WTC11 (cell line): ENCODE data around the gene ZNF512B. TPM values are rescaled to one million over a fixed set of nuclear protein-coding genes. Genes with fewer than 3 reads are reported as not detected.

Source experiments
- EMX1 ChIP-seq: fragments of 250-450 bp; sonication (Bioruptor Pico); IDR thresholded peaks from 2 replicates; pipeline ENCODE4 v1.8.0; 2021; ENCODE audit warnings: mild to moderate bottlenecking
- FOXK1 ChIP-seq: sonication (generic); formaldehyde crosslinking; IDR thresholded peaks from 2 replicates; pipeline ENCODE4 v1.8.0; 2022; ENCODE audit warnings: mild to moderate bottlenecking, moderate library complexity, missing genetic modification reagents
- JAZF1 ChIP-seq: fragments of 250-450 bp; sonication (Bioruptor Pico); IDR thresholded peaks from 2 replicates; pipeline ENCODE4 v1.9.0; 2021; ENCODE audit warnings: moderate library complexity, mild to moderate bottlenecking, inconsistent platforms
- MXD4 ChIP-seq: fragments of 250-450 bp; sonication (Bioruptor Pico); IDR thresholded peaks from 2 replicates; pipeline ENCODE4 v1.8.0; 2021; ENCODE audit warnings: mild to moderate bottlenecking, moderate library complexity, borderline replicate concordance
- NFE2L1 ChIP-seq: sonication (generic); formaldehyde crosslinking; IDR thresholded peaks from 2 replicates; pipeline ENCODE4 v1.8.1; 2023; ENCODE audit warnings: missing genetic modification reagents
- NFYB ChIP-seq: sonication (generic); formaldehyde crosslinking; conservative IDR thresholded peaks from 2 replicates; pipeline ENCODE4 v1.8.0; 2022; ENCODE audit warnings: low read depth, missing genetic modification reagents
- TCF7 ChIP-seq: sonication (generic); formaldehyde crosslinking; IDR thresholded peaks from 2 replicates; pipeline ENCODE4 v1.8.0; 2022; ENCODE audit warnings: mild to moderate bottlenecking, low read depth, missing genetic modification reagents, moderate library complexity
- total RNA-seq: library from RNA; stranded (reverse); gene quantifications from 3 replicates; pipeline ENCODE4 v1.2.3, GENCODE V29; 2021
- TF ChIP-seq, protein P1 (sequence below): sonication (generic); formaldehyde crosslinking; IDR thresholded peaks from 2 replicates; pipeline ENCODE4 v1.8.0; 2023; ENCODE audit warnings: missing genetic modification reagents, mild to moderate bottlenecking, borderline replicate concordance
- TF ChIP-seq, protein P2 (sequence below): sonication (generic); formaldehyde crosslinking; IDR thresholded peaks from 2 replicates; pipeline ENCODE4 v1.8.1; 2023; ENCODE audit warnings: mild to moderate bottlenecking, missing genetic modification reagents, moderate library complexity
- TF ChIP-seq, protein P3 (sequence below): fragments of 250-450 bp; sonication (Bioruptor Pico); conservative IDR thresholded peaks from 2 replicates; pipeline ENCODE4 v1.9.0; 2021; ENCODE audit warnings: mild to moderate bottlenecking
- TF ChIP-seq, protein P4 (sequence below): fragments of 250-450 bp; sonication (Bioruptor Pico); IDR thresholded peaks from 2 replicates; pipeline ENCODE4 v1.9.0; 2021; ENCODE audit warnings: mild to moderate bottlenecking, borderline replicate concordance
- TF ChIP-seq, protein P5 (sequence below): sonication (generic); formaldehyde crosslinking; IDR thresholded peaks from 2 replicates; pipeline ENCODE4 v1.8.1; 2023; ENCODE audit warnings: mild to moderate bottlenecking, moderate library complexity, missing genetic modification reagents
- TF ChIP-seq, protein P6 (sequence below): fragments of 250-450 bp; sonication (Bioruptor Pico); IDR thresholded peaks from 2 replicates; pipeline ENCODE4 v1.9.0; 2021; ENCODE audit warnings: mild to moderate bottlenecking
- TF ChIP-seq, protein P7 (sequence below): sonication (generic); formaldehyde crosslinking; IDR thresholded peaks from 2 replicates; pipeline ENCODE4 v1.8.0; 2022; ENCODE audit warnings: missing genetic modification reagents
- TF ChIP-seq, protein P8 (sequence below): fragments of 200-600 bp; IDR thresholded peaks from 2 replicates; pipeline ENCODE4 v1.8.0; 2022; ENCODE audit warnings: antibody characterized with exemption

ZNF512B gene
- total RNA-seq, 1 experiment from 2014 or later = 23.3 TPM

DNA sequence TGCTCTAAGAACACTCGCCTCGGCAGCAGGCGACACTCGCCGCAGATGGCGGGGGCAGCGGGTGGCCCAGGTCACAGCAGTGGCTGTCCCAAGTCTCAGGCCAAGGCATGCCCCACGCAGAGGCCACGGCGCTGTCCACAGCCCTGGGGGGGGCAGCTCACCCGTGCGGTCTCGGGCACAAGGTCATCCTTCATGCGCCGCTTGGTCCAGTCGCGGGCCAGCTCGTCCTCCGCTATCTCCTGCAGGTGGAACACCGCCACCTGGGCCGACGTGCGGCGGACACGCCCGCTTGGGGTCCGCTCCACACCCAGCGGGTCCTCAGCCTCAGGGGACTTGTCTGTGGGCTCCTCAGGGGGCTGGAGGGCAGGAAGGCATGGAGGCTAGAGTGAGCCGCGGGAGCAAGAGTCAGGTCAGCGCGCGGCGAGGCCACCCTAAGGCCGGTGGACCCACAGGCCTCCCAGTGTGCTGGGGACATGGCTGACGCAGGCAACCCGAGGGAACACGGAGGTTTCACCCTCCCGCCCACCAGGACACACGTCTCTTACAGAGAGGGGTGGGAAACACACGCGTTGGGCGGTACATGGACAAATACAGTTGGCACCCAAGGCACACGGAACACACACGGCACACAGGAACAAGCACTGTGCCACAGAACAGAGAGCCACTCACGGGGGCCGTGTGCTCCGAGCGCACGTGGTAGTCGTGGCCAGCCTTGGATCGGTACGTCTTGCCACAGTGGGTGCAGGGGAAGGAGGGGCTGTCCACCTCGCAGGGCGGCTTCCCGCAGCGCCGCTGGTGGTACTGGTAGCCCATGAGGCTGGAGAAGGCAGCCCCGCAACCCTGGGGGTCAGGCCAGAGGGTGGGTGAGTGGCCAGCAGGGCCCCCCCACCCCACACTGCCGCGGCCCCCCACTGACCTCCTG is 7.0 kb downstream of the ZNF512B start (continued):
- TF ChIP-seq, protein P1, sequence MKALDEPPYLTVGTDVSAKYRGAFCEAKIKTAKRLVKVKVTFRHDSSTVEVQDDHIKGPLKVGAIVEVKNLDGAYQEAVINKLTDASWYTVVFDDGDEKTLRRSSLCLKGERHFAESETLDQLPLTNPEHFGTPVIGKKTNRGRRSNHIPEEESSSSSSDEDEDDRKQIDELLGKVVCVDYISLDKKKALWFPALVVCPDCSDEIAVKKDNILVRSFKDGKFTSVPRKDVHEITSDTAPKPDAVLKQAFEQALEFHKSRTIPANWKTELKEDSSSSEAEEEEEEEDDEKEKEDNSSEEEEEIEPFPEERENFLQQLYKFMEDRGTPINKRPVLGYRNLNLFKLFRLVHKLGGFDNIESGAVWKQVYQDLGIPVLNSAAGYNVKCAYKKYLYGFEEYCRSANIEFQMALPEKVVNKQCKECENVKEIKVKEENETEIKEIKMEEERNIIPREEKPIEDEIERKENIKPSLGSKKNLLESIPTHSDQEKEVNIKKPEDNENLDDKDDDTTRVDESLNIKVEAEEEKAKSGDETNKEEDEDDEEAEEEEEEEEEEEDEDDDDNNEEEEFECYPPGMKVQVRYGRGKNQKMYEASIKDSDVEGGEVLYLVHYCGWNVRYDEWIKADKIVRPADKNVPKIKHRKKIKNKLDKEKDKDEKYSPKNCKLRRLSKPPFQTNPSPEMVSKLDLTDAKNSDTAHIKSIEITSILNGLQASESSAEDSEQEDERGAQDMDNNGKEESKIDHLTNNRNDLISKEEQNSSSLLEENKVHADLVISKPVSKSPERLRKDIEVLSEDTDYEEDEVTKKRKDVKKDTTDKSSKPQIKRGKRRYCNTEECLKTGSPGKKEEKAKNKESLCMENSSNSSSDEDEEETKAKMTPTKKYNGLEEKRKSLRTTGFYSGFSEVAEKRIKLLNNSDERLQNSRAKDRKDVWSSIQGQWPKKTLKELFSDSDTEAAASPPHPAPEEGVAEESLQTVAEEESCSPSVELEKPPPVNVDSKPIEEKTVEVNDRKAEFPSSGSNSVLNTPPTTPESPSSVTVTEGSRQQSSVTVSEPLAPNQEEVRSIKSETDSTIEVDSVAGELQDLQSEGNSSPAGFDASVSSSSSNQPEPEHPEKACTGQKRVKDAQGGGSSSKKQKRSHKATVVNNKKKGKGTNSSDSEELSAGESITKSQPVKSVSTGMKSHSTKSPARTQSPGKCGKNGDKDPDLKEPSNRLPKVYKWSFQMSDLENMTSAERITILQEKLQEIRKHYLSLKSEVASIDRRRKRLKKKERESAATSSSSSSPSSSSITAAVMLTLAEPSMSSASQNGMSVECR (CRISPR knock-in tag) = no peak
- TF ChIP-seq FOXK1 (CRISPR knock-in tag) = no peak
- TF ChIP-seq, protein P2, sequence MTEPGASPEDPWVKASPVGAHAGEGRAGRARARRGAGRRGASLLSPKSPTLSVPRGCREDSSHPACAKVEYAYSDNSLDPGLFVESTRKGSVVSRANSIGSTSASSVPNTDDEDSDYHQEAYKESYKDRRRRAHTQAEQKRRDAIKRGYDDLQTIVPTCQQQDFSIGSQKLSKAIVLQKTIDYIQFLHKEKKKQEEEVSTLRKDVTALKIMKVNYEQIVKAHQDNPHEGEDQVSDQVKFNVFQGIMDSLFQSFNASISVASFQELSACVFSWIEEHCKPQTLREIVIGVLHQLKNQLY (CRISPR knock-in tag) = no peak
- TF ChIP-seq EMX1 = no peak
- TF ChIP-seq, protein P3, sequence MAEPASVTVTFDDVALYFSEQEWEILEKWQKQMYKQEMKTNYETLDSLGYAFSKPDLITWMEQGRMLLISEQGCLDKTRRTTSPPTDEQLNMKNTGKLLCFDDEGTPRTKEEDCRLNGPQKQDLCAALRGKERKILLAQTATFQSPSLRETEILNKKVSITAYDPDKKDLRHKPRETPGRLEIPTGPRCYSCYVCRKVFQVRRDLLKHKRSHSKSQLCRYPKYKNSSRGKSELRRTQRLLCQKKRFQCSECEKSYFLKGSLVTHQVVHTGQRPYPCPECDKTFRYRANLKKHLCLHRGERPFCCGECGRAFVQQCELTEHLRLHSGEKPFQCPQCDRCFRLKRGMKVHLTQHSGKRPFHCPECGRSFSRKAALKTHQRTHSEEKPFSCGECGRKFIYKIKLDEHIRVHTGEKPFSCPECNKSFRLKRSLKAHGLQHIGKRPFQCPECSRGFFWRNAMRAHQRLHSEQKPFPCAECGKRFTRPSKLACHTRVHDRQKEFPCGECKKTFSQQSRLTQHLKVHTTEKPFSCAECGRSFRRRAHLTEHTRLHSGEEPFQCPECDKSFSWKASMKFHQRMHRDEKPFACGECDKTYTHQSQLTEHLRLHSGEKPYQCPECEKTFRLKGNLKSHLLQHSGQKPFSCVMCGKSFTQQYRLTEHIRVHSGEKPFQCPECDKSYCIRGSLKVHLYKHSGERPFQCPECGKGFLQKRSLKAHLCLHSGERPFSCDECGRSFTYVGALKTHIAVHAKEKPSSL (CRISPR knock-in tag) = no peak
- no peak for TF ChIP-seq TCF7 (CRISPR knock-in tag)
- TF ChIP-seq, protein P4, sequence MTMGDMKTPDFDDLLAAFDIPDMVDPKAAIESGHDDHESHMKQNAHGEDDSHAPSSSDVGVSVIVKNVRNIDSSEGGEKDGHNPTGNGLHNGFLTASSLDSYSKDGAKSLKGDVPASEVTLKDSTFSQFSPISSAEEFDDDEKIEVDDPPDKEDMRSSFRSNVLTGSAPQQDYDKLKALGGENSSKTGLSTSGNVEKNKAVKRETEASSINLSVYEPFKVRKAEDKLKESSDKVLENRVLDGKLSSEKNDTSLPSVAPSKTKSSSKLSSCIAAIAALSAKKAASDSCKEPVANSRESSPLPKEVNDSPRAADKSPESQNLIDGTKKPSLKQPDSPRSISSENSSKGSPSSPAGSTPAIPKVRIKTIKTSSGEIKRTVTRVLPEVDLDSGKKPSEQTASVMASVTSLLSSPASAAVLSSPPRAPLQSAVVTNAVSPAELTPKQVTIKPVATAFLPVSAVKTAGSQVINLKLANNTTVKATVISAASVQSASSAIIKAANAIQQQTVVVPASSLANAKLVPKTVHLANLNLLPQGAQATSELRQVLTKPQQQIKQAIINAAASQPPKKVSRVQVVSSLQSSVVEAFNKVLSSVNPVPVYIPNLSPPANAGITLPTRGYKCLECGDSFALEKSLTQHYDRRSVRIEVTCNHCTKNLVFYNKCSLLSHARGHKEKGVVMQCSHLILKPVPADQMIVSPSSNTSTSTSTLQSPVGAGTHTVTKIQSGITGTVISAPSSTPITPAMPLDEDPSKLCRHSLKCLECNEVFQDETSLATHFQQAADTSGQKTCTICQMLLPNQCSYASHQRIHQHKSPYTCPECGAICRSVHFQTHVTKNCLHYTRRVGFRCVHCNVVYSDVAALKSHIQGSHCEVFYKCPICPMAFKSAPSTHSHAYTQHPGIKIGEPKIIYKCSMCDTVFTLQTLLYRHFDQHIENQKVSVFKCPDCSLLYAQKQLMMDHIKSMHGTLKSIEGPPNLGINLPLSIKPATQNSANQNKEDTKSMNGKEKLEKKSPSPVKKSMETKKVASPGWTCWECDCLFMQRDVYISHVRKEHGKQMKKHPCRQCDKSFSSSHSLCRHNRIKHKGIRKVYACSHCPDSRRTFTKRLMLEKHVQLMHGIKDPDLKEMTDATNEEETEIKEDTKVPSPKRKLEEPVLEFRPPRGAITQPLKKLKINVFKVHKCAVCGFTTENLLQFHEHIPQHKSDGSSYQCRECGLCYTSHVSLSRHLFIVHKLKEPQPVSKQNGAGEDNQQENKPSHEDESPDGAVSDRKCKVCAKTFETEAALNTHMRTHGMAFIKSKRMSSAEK = no peak
- TF ChIP-seq NFE2L1 (CRISPR knock-in tag) = no peak
- no peak for TF ChIP-seq JAZF1
- TF ChIP-seq, protein P5, sequence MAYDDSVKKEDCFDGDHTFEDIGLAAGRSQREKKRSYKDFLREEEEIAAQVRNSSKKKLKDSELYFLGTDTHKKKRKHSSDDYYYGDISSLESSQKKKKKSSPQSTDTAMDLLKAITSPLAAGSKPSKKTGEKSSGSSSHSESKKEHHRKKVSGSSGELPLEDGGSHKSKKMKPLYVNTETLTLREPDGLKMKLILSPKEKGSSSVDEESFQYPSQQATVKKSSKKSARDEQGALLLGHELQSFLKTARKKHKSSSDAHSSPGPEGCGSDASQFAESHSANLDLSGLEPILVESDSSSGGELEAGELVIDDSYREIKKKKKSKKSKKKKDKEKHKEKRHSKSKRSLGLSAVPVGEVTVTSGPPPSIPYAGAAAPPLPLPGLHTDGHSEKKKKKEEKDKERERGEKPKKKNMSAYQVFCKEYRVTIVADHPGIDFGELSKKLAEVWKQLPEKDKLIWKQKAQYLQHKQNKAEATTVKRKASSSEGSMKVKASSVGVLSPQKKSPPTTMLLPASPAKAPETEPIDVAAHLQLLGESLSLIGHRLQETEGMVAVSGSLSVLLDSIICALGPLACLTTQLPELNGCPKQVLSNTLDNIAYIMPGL = no peak
- TF ChIP-seq, protein P6, sequence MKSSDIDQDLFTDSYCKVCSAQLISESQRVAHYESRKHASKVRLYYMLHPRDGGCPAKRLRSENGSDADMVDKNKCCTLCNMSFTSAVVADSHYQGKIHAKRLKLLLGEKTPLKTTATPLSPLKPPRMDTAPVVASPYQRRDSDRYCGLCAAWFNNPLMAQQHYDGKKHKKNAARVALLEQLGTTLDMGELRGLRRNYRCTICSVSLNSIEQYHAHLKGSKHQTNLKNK (CRISPR knock-in tag) = no peak
- TF ChIP-seq NFYB (CRISPR knock-in tag) = no peak
- no peak for TF ChIP-seq MXD4 (CRISPR knock-in tag)
- TF ChIP-seq, protein P7, sequence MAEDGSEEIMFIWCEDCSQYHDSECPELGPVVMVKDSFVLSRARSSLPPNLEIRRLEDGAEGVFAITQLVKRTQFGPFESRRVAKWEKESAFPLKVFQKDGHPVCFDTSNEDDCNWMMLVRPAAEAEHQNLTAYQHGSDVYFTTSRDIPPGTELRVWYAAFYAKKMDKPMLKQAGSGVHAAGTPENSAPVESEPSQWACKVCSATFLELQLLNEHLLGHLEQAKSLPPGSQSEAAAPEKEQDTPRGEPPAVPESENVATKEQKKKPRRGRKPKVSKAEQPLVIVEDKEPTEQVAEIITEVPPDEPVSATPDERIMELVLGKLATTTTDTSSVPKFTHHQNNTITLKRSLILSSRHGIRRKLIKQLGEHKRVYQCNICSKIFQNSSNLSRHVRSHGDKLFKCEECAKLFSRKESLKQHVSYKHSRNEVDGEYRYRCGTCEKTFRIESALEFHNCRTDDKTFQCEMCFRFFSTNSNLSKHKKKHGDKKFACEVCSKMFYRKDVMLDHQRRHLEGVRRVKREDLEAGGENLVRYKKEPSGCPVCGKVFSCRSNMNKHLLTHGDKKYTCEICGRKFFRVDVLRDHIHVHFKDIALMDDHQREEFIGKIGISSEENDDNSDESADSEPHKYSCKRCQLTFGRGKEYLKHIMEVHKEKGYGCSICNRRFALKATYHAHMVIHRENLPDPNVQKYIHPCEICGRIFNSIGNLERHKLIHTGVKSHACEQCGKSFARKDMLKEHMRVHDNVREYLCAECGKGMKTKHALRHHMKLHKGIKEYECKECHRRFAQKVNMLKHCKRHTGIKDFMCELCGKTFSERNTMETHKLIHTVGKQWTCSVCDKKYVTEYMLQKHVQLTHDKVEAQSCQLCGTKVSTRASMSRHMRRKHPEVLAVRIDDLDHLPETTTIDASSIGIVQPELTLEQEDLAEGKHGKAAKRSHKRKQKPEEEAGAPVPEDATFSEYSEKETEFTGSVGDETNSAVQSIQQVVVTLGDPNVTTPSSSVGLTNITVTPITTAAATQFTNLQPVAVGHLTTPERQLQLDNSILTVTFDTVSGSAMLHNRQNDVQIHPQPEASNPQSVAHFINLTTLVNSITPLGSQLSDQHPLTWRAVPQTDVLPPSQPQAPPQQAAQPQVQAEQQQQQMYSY (CRISPR knock-in tag) = no peak
- TF ChIP-seq, protein P8, sequence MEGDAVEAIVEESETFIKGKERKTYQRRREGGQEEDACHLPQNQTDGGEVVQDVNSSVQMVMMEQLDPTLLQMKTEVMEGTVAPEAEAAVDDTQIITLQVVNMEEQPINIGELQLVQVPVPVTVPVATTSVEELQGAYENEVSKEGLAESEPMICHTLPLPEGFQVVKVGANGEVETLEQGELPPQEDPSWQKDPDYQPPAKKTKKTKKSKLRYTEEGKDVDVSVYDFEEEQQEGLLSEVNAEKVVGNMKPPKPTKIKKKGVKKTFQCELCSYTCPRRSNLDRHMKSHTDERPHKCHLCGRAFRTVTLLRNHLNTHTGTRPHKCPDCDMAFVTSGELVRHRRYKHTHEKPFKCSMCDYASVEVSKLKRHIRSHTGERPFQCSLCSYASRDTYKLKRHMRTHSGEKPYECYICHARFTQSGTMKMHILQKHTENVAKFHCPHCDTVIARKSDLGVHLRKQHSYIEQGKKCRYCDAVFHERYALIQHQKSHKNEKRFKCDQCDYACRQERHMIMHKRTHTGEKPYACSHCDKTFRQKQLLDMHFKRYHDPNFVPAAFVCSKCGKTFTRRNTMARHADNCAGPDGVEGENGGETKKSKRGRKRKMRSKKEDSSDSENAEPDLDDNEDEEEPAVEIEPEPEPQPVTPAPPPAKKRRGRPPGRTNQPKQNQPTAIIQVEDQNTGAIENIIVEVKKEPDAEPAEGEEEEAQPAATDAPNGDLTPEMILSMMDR = no peak
